ENCODE results near the gene FAM118A.

The FAM118A gene

GRCh38 chr22:45310977-45311531 lies 1.3 kb downstream of the FAM118A start:
- Histone ChIP-seq H3K9me3 (ENCODE audit: control insufficient read depth, insufficient read depth, low read length) (no peaks in the 10 kb centered on the region), H3K9ac (ENCODE audit: low read depth, low read length) (peak overlapping the region; percentile 69; the same call in 1 of the 2 replicates), H3K4me1 (ENCODE audit: insufficient read depth, low read length) (no peaks in the 10 kb centered on the region; the same call in 1 of the 2 replicates), H3K36me3 (ENCODE audit: insufficient read depth, low read length) (no peaks in the 10 kb centered on the region)

GRCh38 chr22:45312415-45312814 lies 2.7 kb downstream of the FAM118A start:
- H3K36me3 ChIP-seq (ENCODE audit: insufficient read depth, low read length), result no peaks in the 10 kb centered on the region
- no peak overlapping the region for H3K9ac ChIP-seq (ENCODE audit: low read depth, low read length)
- H3K9me3 ChIP-seq (ENCODE audit: control insufficient read depth, insufficient read depth, low read length), result no peaks in the 10 kb centered on the region
- H3K4me1 ChIP-seq (ENCODE audit: insufficient read depth, low read length), result no peaks in the 10 kb centered on the region; the same call in 1 of the 2 replicates

DNA sequence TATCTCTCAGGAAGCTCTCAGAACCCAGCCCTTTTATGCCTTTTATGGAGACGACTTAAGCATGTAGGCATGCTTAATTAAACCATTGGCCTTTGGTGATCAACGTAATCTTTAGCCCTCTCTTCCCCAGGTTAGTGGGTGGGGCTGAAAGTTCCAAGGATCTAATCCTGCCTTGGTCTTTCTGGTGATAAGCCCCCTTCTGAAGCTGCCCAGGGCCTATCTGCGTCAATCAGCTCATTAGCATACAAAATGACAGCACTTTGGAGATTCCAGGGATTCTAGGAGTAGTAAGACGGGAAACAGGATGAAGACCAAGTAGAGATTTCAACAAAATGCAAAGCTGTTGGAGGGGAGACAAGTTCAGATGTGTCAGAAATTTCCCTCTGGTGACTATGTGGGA lies 3.1 kb downstream of the FAM118A start:
- H3K36me3 ChIP-seq (ENCODE audit: insufficient read depth, low read length), result no peaks in the 10 kb centered on the region
- no peak overlapping the region for H3K9ac ChIP-seq (ENCODE audit: low read depth, low read length)
- H3K4me1 ChIP-seq (ENCODE audit: insufficient read depth, low read length), result peaks cover 2% of the 10 kb centered on the region; the same call in 1 of the 2 replicates
- no peaks in the 10 kb centered on the region for H3K9me3 ChIP-seq (ENCODE audit: control insufficient read depth, insufficient read depth, low read length)

- no peaks in the 10 kb centered on the region for H3K9me3 ChIP-seq (ENCODE audit: control insufficient read depth, insufficient read depth, low read length)
- H3K9ac ChIP-seq (ENCODE audit: low read depth, low read length), result no peak overlapping the region
- H3K36me3 ChIP-seq (ENCODE audit: insufficient read depth, low read length), result no peaks in the 10 kb centered on the region
- peaks cover 13% of the 10 kb centered on the region; the same call in 1 of the 2 replicates for H3K4me1 ChIP-seq (ENCODE audit: insufficient read depth, low read length)
Observed at GRCh38 chr22:45314054-45314721, 4.5 kb downstream of the FAM118A start.

- no peak overlapping the region for H3K9ac ChIP-seq (ENCODE audit: low read depth, low read length)
- H3K36me3 ChIP-seq (ENCODE audit: insufficient read depth, low read length), result no peaks in the 10 kb centered on the region
- H3K4me1 ChIP-seq (ENCODE audit: insufficient read depth, low read length), result peaks cover 13% of the 10 kb centered on the region; the same call in 1 of the 2 replicates
- no peaks in the 10 kb centered on the region for H3K9me3 ChIP-seq (ENCODE audit: control insufficient read depth, insufficient read depth, low read length)
Observed at GRCh38 chr22:45314786-45315185, 5.1 kb downstream of the FAM118A start.

DNA sequence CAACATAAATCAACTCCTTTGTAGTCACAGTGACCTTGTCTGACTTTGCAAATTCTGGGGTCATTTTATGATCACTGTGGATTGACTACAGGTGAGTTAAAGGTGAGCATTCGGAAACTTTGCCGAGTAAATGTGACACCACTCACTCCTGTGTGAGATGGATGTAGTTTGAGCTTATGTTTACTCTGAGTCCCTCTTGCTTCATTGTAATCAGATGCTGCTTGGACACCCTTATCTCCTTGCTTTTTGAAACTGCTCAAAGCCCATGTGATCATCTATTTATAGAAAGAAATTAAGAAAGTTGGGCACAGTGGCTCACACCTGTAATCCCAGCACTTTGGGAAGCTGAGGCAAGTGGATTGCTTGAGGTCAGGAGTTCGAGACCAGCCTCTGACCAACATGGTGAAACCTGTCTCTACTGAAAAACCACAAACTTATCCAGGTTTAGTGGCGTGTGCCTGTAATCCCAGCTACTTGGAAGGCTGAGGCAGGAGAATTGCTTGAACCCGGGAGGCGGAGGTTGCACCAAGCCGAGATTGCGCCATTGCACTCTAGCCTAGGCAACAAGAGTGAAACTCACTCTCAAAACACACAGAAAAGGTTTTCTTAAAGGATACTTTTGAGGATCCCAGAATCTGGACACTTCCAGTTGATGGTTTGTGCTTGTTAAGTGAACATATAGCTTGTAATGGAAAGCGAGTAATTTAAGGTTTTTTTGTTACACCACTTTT lies 7.2 kb downstream of the FAM118A start:
- Histone ChIP-seq H3K4me1 (ENCODE audit: insufficient read depth, low read length) (peaks cover 13% of the 10 kb centered on the region; the same call in 1 of the 2 replicates), H3K9ac (ENCODE audit: low read depth, low read length) (no peak overlapping the region), H3K36me3 (ENCODE audit: insufficient read depth, low read length) (no peaks in the 10 kb centered on the region), H3K9me3 (ENCODE audit: control insufficient read depth, insufficient read depth, low read length) (no peaks in the 10 kb centered on the region)

DNA sequence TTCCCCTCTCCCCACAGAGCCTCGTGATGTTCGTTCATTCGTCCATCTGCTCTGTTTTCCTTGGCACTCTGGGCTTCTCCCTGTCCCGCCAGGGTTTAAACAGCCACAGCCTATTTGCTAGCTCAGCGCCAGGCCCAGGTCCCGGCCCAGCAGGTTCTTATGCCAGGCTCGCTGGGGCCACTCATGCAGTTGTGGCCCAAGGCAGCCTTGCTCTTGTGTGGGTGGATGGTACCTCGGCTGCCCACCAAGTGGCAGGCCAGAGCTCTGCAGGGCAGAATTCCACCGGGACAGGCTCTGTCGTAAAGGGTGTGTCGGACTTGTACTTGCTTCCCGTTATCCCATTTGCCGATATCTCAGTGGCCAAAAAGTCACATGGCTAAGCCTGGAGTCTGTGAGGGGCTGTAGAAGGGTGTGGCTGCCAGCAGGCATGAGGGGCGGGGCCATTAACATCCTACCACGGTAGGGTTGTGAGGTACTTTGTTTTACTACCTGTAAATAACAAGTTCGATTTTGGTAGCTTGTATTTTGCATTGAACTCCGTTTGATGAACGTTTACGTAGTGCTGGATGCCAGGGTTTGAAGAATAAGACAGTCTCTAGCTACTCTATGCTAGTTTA lies 7.9 kb downstream of the FAM118A start:
- Histone ChIP-seq H3K9ac (ENCODE audit: low read depth, low read length) (no peak overlapping the region), H3K36me3 (ENCODE audit: insufficient read depth, low read length) (no peaks in the 10 kb centered on the region), H3K9me3 (ENCODE audit: control insufficient read depth, insufficient read depth, low read length) (no peaks in the 10 kb centered on the region), H3K4me1 (ENCODE audit: insufficient read depth, low read length) (peaks cover 13% of the 10 kb centered on the region; the same call in 1 of the 2 replicates)

DNA sequence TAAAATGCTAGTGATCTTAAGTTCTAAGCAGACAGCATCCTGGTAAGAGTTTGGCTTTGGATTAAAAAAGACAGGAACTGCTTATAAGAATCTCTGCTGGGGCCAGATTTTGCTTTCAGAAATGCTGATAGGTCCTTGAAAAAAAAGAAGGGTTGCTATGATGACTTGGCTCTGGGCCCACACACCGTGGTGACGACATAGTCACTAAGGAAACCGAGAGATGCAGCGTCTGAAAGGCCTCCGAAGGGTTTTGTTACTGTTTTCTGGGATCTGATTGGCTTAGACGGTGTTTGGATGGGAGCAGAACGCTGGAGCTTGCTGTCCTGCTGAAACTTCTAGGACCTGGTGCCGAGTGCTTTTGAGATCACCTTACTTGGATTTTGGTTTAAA lies 8.4 kb downstream of the FAM118A start:
- Histone ChIP-seq H3K36me3 (ENCODE audit: insufficient read depth, low read length) (no peaks in the 10 kb centered on the region), H3K9ac (ENCODE audit: low read depth, low read length) (no peak overlapping the region), H3K9me3 (ENCODE audit: control insufficient read depth, insufficient read depth, low read length) (no peaks in the 10 kb centered on the region), H3K4me1 (ENCODE audit: insufficient read depth, low read length) (peaks cover 13% of the 10 kb centered on the region; the same call in 1 of the 2 replicates)

GRCh38 chr22:45318558-45319323 lies 9.0 kb downstream of the FAM118A start:
- Histone ChIP-seq H3K36me3 (ENCODE audit: insufficient read depth, low read length) (no peaks in the 10 kb centered on the region), H3K4me1 (ENCODE audit: insufficient read depth, low read length) (peaks cover 13% of the 10 kb centered on the region; the same call in 1 of the 2 replicates), H3K9ac (ENCODE audit: low read depth, low read length) (no peak overlapping the region), H3K9me3 (ENCODE audit: control insufficient read depth, insufficient read depth, low read length) (no peaks in the 10 kb centered on the region)

- H3K9me3 ChIP-seq (ENCODE audit: control insufficient read depth, insufficient read depth, low read length), result no peaks in the 10 kb centered on the region
- no peak overlapping the region for H3K9ac ChIP-seq (ENCODE audit: low read depth, low read length)
- peaks cover 13% of the 10 kb centered on the region; the same call in 1 of the 2 replicates for H3K4me1 ChIP-seq (ENCODE audit: insufficient read depth, low read length)
- no peaks in the 10 kb centered on the region for H3K36me3 ChIP-seq (ENCODE audit: insufficient read depth, low read length)
Observed at GRCh38 chr22:45319324-45319685, 9.6 kb downstream of the FAM118A start.

DNA sequence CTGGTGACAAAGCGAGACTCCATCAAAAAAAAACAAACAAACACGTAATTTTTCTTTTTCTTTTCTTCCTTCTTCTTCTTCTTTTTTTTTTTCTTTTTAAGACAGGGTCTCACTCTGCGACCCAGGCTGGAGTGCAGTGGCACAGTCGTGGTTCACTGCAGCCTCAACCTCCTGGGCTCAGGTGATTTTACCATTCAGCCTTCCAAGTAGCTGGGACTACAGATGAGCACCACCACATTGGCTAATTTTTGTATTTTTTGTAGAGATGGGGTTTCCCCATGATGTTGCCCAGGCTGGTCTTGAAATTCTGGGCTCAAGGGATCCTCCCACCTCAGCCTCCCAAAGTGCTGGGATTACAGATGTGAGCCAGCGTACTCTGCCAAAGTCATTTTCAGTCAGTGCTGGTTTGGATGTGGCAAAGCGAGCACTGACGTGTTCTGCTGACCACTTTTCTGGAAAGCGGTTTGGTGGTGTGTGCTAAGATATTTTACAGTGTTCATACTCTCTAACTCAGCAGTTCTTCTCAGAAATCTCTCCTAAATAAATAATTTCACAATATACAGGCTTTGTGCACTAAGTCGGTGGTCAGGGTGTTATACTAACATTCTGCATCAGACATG lies 10.7 kb downstream of the FAM118A start:
- H3K9ac ChIP-seq (ENCODE audit: low read depth, low read length), result no peak overlapping the region
- H3K4me1 ChIP-seq (ENCODE audit: insufficient read depth, low read length), result peaks cover 13% of the 10 kb centered on the region; the same call in 1 of the 2 replicates
- no peaks in the 10 kb centered on the region for H3K9me3 ChIP-seq (ENCODE audit: control insufficient read depth, insufficient read depth, low read length)
- H3K36me3 ChIP-seq (ENCODE audit: insufficient read depth, low read length), result no peaks in the 10 kb centered on the region

DNA sequence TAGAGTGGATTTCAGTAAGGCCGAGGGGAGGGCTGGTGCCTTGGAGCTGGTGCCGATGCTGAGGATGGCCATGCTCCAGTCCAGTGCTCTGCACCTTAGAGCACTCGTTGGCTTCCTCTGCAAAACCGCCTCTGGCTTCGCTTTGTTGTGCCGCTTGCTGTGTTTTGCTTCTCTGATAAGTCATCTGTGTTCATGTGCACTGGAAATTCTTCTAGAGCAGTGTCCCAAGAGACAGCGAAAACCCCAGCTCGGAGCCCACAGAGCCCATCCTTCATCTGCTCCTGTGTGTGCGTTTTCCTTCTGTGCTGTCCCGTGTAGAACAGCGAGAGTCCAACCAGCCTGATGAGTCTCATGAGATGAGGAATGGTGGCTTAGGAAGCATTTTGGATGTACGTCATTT lies 12.1 kb downstream of the FAM118A start:
- Histone ChIP-seq H3K36me3 (ENCODE audit: insufficient read depth, low read length) (no peaks in the 10 kb centered on the region), H3K9me3 (ENCODE audit: control insufficient read depth, insufficient read depth, low read length) (no peaks in the 10 kb centered on the region), H3K9ac (ENCODE audit: low read depth, low read length) (no peak overlapping the region), H3K4me1 (ENCODE audit: insufficient read depth, low read length) (peaks cover 13% of the 10 kb centered on the region; the same call in 1 of the 2 replicates)

GRCh38 chr22:45322873-45323525 lies 13.3 kb downstream of the FAM118A start:
- H3K36me3 ChIP-seq (ENCODE audit: insufficient read depth, low read length), result no peaks in the 10 kb centered on the region
- H3K9ac ChIP-seq (ENCODE audit: low read depth, low read length), result no peak overlapping the region
- 0 out of 2 replicates have a peak, but pooled peaks cover 9% of the 10 kb centered on the region for H3K4me1 ChIP-seq (ENCODE audit: insufficient read depth, low read length)

More at GRCh38 chr22:45322873-45323525, 13.3 kb downstream of the FAM118A start:
- no peaks in the 10 kb centered on the region for H3K9me3 ChIP-seq (ENCODE audit: control insufficient read depth, insufficient read depth, low read length)
